ENCODE results near the gene LETM1.

Gene LETM1

DNA sequence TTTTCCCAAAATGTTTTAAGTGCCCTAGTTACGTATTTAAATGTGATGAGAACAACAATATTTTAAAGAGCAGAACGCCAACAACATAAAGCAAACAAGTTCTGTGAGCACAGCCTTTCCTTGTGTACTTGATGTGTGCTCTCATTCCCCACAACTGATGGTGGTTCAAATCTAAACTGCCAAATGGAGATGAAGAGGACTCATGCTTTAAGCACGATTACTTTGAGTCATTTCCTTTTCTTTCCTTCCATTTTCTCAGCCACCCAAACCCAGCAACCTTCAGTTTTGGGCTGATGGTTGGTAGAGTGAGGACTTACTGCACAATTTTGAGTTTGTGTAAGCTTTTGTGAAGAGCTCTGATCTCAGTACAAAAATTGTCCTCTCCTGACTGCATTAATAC lies 16.9 kb upstream of the LETM1 start:
- FAIRE-seq (peak; percentile 67), DNase-seq (ENCODE audit: low spot score) (peak; percentile 64)

DNA sequence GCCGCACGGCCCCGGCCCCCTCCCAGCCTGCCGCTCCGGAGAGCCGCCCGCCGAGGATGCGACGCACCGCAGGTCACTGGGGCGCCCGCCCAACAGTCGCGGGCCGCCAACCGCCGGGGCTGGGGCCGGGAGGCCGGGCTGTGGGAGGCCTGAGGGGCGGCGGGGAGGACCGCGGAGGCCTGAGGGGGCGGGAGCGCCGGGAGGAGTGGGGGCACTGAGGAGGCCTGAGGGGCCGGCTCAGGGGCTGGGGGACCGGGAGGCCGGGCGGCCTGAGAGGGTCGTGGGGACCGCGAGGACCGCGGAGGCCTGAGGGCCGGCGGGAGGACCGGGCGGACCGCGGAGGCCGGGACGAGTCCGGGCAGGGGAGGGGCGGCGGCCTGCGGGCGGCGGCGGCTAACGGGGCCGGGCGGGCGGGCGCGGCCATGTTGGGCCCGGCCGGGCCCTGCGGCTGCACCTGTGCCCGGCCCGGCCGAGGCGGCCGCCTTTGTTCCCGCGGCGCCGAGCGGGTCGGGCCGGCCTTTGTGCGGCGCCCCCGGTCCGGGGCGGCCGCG lies 15.6 kb upstream of the LETM1 start:
- FAIRE-seq (no peak), DNase-seq (ENCODE audit: low spot score) (no peak)

DNA sequence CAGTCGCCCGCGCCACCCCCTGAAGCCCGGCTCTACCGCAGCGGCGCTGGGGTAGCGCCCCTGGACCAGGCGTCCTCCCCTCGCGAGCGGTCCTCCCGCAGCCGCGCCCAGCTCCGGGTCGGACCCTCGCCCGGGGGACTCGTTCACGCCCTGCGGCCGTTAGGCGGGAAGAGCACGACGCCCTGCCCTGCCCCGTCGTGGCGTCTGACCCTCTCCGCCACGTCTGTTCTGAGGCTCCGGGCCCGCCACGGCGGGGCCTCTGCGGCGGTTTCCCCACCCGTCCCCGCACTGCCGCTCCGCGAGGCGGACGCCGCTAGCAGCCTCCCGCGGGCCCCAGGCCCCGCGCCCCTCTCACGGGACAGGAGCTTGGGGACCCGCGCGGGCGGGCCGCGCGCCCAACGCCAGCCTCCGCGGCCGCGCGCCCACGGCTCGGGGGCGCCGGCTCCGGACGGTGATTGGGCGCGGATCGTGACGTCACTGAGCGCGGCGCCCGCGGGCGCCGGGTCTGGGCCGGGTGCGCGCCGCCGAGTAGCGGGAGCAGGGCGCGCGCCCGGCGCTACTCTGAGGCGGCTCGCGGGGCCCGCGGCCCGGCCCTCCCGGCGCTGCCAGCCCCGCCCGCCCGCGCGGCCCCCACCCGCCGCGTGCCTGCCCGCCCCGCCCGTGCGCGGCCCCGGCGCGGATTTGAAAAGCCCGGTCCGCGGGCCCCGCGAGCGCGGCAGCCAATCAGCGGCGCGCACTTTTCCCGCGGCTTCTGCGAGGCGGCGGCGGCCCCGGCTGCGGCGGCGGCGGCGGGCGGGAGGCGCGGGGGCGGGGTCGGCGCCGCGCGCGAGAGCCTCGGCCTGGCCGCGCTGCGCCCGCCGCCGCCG lies 14.9 kb upstream of the LETM1 start, which contains the start of gene NSD2:
TSS of gene NSD2 (plus strand) at position 816 of the 866 bp plus-strand sequence. CDS start 29,262 bp downstream, outside the sequence.
- FAIRE-seq (no peak), DNase-seq (ENCODE audit: low spot score) (peak; percentile 75)

DNA sequence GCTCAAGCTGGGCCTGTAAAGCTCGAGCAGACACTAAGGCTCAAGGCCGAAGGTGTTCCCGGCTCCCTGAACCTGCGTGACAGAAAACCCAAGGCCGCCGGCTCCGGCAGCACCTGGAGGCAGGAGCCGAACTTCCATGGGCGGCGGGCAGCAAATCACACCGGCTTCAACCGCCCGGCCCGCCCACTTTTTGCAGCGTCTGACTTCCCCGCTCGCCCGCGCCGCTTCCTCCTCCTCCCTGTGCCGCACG lies 14.3 kb upstream of the LETM1 start:
- DNase-seq (ENCODE audit: low spot score) (peak; percentile 70), FAIRE-seq (no peak)

DNA sequence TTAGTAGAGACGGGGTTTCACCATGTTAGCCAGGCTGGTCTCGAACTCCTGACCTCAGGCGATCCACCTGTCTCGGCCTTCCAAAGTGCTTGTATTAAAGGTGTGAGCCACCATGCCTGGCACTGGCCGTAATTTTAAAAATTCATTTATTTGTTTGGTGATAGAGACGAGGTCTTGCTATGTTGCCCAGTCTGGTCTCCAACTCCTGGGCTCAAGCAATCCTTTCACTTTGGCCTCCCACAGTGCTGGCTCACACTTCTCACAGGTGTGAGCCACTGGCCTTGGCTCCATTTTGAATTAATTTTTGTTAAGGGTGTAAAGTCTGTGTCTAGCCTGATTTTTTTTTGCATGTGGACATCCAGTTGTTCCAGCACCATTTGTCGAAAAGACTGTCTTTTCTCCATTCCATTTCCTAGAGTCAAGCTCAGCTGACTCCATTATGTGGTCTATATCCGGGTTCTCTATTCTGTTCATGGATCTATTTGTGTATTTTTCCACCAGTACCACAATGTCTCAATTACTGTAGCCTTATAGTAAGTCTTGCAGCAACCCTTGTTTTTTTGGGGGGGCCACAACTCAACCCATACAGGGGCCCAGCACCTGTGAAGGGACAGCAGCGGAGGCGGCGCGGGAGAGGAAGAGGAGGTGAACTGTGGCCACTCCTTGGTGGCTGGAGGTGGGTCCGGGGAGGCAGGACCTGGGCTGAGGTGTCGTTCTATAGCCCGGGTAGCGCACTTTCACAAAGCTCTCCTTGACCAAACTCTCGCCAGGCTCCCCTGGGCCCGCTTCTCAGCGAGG lies 13.8 kb upstream of the LETM1 start:
- FAIRE-seq, result no peak
- DNase-seq (ENCODE audit: low spot score), result no peak

DNA sequence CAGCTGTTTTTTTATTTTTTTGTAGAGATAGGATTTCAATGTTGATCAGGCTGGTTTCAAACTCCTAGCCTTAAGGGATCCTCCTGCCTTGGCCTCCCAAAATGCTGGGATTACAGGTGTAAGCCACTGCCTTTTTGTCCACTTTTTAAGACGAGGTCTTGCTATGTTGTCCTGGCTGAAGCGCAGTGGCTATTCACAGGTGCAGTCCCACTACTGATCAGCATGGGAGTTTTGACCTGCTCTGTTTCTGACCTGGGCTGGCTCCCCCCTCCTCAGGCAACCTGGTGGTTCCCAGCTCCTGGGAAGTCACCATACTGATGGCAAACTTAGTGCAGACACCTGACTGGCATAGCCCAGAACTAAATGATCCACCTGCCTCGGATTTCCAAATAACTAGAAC lies 13.0 kb upstream of the LETM1 start:
- DNase-seq (ENCODE audit: low spot score) (no peak), FAIRE-seq (no peak)

DNA sequence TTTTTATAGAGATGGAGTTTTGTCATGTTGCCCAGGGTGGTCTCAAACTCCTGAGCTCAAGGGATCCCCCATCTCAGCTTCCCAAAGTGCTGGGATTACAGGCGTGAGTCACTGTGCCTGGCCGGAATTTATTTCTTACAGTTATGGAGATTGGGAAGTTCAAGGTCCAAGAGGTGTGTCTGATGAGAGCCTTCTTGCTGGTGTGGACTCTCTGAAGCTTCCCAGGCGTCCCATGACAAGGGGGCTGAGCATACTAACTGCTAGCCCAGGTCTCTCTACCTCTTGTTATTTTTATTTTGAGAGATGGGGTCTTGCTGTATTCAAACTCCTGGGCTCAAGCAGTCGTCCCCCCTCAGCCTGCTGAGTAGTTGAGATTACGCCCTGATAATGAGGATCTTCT lies 12.3 kb upstream of the LETM1 start:
- DNase-seq (ENCODE audit: low spot score) (no peak), FAIRE-seq (no peak)

DNA sequence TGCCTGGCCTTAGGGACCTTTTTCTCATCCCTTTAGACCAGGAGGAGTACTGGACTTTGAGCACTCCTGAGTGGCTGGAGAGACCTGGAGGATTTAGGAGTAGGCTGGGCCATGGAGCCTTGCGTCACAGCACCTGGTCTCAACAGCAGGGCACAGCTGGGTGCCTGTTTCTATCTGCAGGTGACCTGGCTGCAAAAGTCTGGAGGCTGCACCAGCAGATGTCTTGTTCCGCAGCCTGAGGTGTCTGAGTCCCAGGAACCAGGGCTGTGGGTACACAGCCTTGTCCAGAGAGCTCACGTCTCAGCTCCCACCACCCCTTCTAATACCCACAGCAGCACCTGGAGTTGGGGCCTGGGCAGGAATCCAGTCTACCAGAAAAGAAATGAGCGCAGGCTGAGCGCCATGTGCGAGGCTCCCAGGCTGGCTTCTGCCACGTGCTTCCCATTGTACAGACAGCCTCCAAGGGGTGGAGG lies 10.3 kb upstream of the LETM1 start:
- DNase-seq (ENCODE audit: low spot score), result no peak
- FAIRE-seq, result no peak

DNA sequence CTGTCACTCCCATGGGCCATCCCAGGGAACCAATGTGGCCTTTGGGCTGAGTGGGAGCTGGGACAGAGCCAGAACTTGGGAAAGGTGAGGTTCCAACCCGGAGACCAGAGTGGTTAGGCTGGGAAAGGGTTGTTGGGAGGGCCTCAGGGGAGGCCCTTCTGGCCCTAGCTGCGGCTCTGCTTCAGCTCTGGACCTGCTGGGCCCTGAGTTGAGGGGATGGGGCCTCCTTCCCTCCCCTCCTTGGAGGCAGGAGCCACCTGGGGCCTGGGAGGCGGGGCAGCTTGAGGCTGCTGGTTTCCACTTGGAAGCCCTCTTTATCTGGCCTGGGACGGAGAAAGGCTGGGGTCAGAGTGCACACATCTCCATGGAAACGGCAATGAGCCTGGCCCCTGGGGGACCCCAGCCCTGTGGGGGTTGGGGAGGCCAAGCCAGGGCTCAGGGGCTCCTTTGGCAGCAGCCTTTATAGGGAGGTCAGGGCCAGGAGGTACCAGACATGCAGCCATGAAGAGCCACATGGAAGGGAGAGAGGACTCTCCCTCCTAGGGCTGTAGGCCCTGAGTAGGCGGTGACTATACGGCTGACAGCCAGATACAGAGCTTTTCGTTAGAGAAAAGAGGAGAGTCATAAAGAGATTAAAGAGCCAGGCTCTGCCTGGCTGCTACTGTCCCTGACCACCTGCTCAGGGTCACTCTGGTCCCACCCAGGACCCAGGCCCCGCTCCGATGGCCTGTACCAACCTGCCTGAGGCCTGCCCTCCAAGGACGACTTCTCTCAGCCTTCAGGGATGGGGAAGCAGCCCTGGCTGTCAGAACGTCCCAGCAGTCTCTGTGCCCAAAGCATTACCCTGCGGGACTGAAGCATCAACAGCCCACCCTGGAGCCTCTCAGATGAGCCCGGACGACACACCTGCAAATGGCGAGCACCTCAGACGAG lies 8.4 kb upstream of the LETM1 start:
- no peak for FAIRE-seq
- no peak for DNase-seq (ENCODE audit: low spot score)

DNA sequence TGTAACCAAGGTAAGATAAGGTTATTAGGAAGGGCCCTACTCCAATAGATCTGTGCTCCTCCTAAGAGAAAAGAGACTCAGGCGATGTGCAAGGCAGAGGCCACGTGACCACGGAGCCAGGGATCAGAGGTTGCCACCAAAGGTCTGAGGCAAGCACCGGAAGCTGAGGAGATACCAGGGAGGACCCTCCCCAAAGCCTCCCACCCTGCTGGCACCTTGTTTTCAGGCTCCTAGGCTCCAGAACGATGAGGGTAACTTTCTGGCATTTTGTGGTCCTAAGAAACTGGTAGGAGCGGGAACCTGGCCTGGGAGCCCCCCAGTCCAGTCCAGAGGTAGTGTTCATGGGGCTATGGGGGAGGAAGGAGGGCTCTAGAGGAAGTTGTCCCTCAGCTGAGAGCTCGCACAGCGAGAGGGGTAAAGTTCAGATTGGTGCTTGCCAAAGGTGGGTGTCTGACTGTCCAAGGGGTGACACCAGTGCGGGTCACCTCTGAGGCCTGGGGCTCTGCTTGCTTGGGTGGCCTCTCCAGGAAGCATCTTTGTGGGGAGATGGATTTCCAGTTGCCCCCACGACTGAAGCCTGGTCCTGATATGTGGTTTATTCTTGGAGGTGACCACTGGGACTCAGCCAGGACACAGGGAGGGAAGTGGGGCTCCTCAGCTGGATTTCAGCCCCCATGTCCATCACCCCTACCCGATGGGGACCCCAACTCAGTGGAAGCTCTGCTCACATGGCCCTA lies 7.5 kb upstream of the LETM1 start:
- FAIRE-seq (no peak), DNase-seq (ENCODE audit: low spot score) (no peak)

DNA sequence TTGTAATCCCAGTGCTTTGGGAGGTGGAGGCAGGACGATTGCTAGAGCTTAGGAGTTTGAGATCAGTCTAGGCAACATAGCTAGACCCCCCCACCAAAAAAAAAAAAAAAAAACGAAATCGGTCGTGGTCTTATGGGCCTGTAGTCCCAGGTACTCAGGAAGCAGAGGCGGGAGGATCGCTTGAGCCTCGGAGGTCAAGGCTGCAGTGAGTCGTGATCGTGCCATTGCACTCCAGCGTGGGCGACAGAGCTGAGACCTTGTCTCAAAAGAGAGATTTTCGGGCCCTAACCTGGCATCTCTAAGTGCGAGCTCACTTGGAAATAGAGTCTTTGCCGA lies 7.0 kb upstream of the LETM1 start:
- DNase-seq (ENCODE audit: low spot score) (no peak), FAIRE-seq (no peak)

DNA sequence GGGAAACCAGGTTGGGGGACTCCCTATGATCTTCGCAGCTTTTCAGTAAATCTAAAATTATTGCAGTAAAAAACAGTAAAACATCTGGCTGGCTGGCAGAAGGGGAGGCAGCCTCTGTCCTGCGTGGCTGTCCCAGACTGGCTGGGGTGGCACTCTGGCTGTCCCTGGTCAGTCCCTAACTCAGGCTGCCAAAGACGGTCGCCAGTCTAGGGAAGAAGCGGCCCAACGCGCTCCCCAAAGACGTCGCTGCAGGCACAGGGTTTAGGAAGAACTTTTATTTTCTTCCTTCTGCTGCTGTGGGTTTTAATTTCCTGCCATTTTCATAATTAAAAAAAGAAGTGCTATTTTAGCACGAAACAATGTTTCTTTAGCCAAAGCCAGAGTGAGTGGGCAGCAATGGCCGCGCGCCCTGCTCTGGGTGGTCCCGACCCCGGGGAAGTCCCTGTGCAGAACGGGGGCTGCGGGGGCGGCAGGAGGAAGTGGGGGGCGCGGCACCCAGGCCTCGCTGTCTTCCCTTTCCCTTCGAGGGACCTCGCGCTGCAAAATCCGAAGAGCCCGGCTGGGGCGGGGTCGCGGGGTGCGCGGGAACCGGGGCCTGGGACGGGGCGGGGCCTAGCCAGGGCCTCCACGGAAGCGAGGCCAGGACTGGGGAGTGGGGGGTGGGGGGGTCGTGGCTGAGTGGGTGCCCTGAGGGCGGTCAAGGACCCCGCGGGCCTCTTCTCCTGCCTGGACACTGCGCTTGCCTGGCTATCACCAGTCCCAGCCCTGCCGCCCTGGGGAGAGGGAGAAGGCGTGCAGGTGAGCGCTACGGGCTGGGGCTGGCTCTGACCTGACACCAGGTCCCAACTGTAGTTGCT lies 6.3 kb upstream of the LETM1 start:
- DNase-seq (ENCODE audit: low spot score) (no peak), FAIRE-seq (no peak)

DNA sequence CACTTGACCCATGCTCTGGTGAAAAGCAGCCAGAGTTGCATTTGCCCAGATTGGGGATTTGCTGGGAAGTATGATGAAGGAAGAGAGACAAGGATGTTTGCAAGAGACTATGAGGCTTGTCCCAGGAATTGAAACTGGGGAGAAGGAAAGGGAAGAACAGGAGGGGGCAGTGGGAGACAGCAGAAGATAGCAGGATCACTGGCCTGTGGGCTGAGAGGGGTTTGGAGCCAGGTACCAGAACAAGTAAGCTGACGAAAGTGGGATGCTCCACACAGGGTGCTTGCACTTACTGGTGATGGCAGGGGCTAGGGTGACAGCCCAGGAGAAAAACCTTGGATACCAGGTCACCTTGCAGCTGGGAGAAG lies 3.4 kb upstream of the LETM1 start:
- FAIRE-seq (no peak), DNase-seq (ENCODE audit: low spot score) (no peak)

DNA sequence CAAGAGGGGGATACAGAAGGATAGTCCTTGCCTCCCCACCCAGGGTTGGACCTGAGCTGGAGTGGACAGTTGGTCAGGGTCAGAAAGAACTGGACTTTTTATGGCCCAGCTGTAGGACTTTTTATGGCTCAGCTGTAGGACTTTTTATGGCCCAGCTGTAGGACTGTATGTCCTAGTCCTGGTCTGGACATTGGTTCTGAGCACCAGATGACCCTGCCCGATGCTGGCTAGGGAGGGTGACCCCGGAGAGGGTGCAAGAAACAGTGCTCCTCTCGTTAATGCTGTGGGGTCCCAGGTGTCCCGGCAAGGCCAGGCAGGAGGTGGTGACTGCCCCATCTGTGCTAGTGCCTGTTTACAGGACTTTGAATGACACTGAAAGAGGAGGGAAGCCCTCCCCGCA lies 2.0 kb upstream of the LETM1 start:
- FAIRE-seq (no peak), DNase-seq (ENCODE audit: low spot score) (no peak)

DNA sequence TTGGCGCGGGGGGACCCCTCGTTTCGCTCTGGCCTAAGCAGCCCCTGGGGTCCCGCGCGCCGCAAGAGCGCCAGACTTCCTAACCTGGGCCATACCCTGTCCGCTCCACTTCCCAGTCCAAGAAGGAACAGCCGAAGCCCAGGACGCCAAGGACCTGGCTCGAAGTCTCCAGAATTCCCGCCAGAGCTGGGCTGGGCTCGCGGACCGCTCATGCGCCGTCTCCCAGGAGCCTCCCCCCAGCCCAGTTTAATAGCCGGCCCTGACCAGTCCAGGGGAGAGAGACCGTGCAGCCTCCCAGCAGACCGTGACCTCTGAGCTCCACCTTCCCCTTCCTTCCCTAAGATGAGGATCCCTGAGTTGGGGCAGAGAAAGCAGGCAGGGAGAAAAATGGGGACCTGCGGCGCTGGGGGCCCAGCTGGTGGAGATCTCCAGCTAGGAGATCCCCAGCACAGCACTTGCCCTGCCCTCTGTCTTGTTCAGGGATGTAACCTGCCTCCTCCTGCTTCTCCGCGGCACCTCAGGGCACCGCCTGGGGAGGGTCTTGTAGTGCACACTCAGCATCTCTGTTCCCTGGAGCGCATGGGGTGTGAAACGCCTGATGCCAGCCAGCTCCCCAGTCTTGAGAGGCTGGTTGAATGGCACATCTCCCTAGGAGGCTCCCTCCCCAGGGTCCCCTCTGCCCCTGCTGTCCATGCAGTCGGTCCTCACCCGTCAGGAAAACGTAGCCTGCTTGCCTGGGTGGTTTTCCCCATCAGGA lies 1.2 kb upstream of the LETM1 start:
- FAIRE-seq (no peak), DNase-seq (ENCODE audit: low spot score) (no peak)

DNA sequence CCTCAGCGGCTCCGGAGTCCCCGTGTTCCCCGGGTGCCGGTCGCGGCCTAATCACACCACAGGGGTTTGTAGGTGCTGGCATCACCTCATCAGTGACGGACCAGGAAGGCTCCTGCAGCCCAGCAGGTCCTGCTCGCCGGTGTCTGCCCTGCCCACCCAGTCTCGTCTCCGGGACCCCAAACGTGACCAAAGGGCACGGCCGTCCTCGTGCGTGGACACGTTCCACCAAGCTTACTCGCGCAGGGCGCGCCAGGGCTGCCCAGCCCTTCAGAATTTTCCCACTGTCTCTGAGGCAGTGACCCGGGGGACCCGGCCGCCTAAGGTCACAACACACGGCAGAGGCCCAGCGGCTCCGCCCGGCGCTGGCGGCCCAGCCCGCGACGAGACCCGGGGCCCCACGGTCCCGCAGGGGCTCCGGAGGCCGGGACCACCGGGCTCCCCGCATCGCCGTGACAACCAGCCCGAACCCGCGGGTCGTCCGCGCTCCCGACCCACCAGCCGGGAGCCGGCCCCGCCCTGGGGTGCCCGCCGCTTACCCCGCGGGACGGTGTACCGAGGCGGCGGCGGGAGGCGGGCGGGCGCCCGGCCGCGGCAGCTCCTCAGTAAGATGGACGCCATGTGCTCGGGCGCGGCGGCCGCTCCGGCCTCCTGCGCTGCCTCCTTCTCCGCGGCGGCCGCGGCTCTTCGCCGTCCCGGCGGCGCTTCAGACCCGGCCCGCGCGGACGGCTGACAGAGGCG lies 454 bp downstream of the LETM1 start:
- no peak for DNase-seq (ENCODE audit: low spot score)

DNA sequence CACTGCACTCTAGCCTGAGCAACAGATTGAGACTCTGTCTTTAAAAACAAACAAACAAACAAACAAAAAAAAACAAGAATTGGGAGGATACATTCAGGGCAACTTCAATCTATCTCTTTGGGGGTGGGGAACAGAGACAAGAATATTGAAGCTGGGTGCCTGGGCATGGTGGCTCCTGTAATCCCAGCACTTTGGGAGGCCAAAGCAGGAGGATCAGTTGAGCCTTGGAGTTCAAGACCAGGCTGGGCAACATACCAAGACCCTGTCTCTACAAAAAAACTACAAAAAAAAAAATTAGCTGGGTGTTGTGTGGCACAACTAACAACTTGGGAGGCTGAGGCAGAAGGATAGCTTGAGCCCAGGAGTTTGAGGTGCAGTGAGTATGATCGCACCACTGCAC lies 1.2 kb downstream of the LETM1 start:
- FAIRE-seq, result no peak
- DNase-seq (ENCODE audit: low spot score), result no peak

More for the DNA sequence above, 454 bp downstream of the LETM1 start:
- FAIRE-seq, result no peak

DNA sequence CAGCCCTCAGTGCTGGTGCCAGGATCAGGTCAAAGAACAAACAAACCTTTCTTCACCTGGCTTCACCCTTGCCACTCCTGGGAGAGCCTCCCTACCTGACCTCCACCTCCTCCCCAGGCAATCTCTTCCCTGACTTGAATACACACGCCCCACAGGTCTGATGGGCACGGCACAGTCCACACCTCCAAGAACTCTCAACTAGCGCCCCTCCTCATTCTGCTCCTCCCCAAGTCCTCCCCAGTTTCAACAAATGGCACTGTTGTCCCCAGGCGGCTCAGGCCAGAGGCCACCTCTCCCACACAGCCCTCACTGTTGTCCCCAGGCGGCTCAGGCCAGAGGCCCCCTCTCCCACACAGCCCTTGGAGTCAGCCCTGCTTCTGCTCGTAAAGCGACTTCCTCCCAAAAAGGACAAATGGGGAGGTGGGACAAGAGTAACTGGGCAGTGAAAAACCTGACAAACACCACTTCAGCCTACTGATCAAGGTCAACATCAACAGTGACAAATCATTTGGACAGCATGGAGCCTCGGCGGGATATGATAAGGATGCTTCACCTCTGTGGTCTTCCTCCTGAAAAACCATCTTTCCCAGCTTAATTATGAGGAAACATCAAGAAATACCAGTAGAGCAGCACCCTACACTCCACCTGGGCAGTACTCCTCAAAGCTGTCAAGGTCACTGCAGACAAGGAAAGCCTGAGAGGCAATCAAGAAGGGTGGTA lies 2.9 kb downstream of the LETM1 start:
- no peak for FAIRE-seq

More for the DNA sequence above, 2.9 kb downstream of the LETM1 start:
- no peak for DNase-seq (ENCODE audit: low spot score)

Measured in RCC 7860 (cell line).